ENCODE measurements around the gene KCTD11. TPM values are rescaled to one million over a fixed set of nuclear protein-coding genes. Genes with fewer than 3 reads are reported as not detected.
A peak's percentile ranks its signal among the peaks of the same experiment; 100 is the strongest.

KCTD11 gene
- total and polyA plus RNA-seq, 10 of the 15 experiments (the other 5 are each of a cell fraction or from before 2014, with no cell fraction given) = 0.05 to 7.3 (median 2.9) TPM

- CTCF ChIA-PET = interaction anchor here (0.8 to 7.9 kb wide), 5 partner anchors 13 to 191 kb away, joined by 3 to 49 read pairs (median 9); partner anchors contain the start of genes ACAP1 and PHF23
- Histone ChIP-seq H3K4me3 (no peak overlapping the region), H3K4me1 (ENCODE audit: control insufficient read depth, insufficient read depth, low read length) (peaks cover 5% of the 10 kb centered on the region), H3K79me2 (ENCODE audit: control insufficient read depth, insufficient read depth, low read length) (peaks cover 14% of the 10 kb centered on the region), H3K4me2 (ENCODE audit: control insufficient read depth, insufficient read depth) (peak overlapping the region; percentile 26; the same call in 1 of the 2 replicates), H3K9me3 (replicated peaks; ENCODE audit: control insufficient read depth, insufficient read depth, low read length) (no peaks in the 10 kb centered on the region), H3K36me3 (ENCODE audit: control insufficient read depth in 2 of 2, insufficient read depth in 2 of 2, low read length in 1 of 2) (peaks cover 9 to 33% of the 10 kb centered on the region in 2 experiments; a peak in 3 of 4 replicates), H4K20me1 (ENCODE audit: control insufficient read depth, insufficient read depth) (no peaks in the 10 kb centered on the region), H3K9ac (ENCODE audit: control insufficient read depth, insufficient read depth, low read length) (no peak overlapping the region), H3K27me3 (replicated peaks in 1 of 2; ENCODE audit: control insufficient read depth in 2 of 2, insufficient read depth in 2 of 2, low read length in 1 of 2) (no peaks in the 10 kb centered on the region), H2AFZ (ENCODE audit: control insufficient read depth, low read depth, low read length) (no peak overlapping the region), H3K27ac (ENCODE audit: control insufficient read depth, insufficient read depth) (no peak overlapping the region)
- intact Hi-C loops (cut with micrococcal nuclease; ENCODE audit: unreplicated experiment) (loop anchor here (1.0 kb wide), 1 partner anchor 21 kb away; no protein-coding TSS in a partner anchor), in situ Hi-C loops (cut with MboI) (no loop called here)
- SMC1A ChIA-PET (ENCODE audit: uncharacterized antibody, unreplicated experiment) = interaction anchor here (1.1 to 3.5 kb wide), 3 partner anchors 13 to 22 kb away, joined by 3 to 21 read pairs (median 6); partner anchors contain the start of gene ACAP1
- DNase-seq (ENCODE audit: low read depth, low spot score) (no peak), ATAC-seq (peak; percentile 77), FAIRE-seq (peak; percentile 13)
- RAD21 ChIA-PET (ENCODE audit: unreplicated experiment) = interaction anchor here (1.3 to 2.4 kb wide), 3 partner anchors 13 to 22 kb away, joined by 4 to 13 read pairs (median 12); partner anchors contain the start of gene ACAP1
- POLR2A ChIA-PET = interaction anchor here (1.3 kb wide), 1 partner anchor 13 kb away, joined by 9 read pairs; the partner anchor contains the start of gene ACAP1
- BruUV-seq (replicated peaks) = no TSS peak
- 54% methylated on average over 38 of the region's 39 CpGs for WGBS (ENCODE audit: insufficient coverage, insufficient replicate concordance, low lambda C conversion rate, missing lambda C conversion rate)
- TF ChIP-seq SMC3 (IDR thresholded peaks at IDR 0.05; ENCODE audit: borderline replicate concordance, low read length) (peak; percentile 90), BHLHE40 (IDR thresholded peaks at IDR 0.05; ENCODE audit: borderline replicate concordance in 1 of 2, low read depth in 2 of 2, low read length in 1 of 2) (0 out of 4 replicates have a peak, but pooled peaks of 1 of the 2 experiments have one; percentile 14), MLLT1 (IDR thresholded peaks at IDR 0.05) (peak; percentile 56; the same call in 1 of the 2 replicates), ELK1 (IDR thresholded peaks at IDR 0.05; ENCODE audit: low read depth, low read length) (no peak), EED (IDR thresholded peaks at IDR 0.05; ENCODE audit: low read depth) (0 out of 2 replicates have a peak, but pooled peaks have one; percentile 23), ZNF217 (IDR thresholded peaks at IDR 0.05) (no peak), SP1 (IDR thresholded peaks at IDR 0.05; ENCODE audit: low read depth, low read length) (no peak), RAD21 (IDR thresholded peaks at IDR 0.05; ENCODE audit: insufficient read depth, low read depth, low read length) (peak; percentile 70), HDGF (IDR thresholded peaks at IDR 0.05) (0 out of 2 replicates have a peak, but pooled peaks have one; percentile 44), IRF4 (IDR thresholded peaks at IDR 0.05; ENCODE audit: low read depth, low read length) (peak; percentile 87), SMARCA5 (IDR thresholded peaks at IDR 0.05) (peak; percentile 74; the same call in 1 of the 2 replicates), ZBTB33 (IDR thresholded peaks at IDR 0.05) (no peak), SIX5 (IDR thresholded peaks at IDR 0.05; ENCODE audit: low read depth, low read length, severe bottlenecking) (no peak), IKZF1 (conservative IDR thresholded peaks at IDR 0.05) (0 out of 2 replicates have a peak, but pooled peaks have one; percentile 41), YY1 (IDR thresholded peaks at IDR 0.05; ENCODE audit: low read depth, low read length) (peak; percentile 80), NFIC (IDR thresholded peaks at IDR 0.05; ENCODE audit: low read depth, low read length) (no peak), CTCF (IDR thresholded peaks at IDR 0.05 in 2 of 3, conservative IDR thresholded peaks at IDR 0.05 in 1 of 3; ENCODE audit: control insufficient read depth in 2 of 3, extremely low read depth in 1 of 3, insufficient read depth in 1 of 3, low read depth in 3 of 3, low read length in 3 of 3) (peak; percentile 88 to 99 (median 98))
Measured at GRCh38 chr17:7323731-7324437, 28.1 kb upstream of the KCTD11 start.

Data from GM12878 (cell line).